ENCODE measurements around the gene SNCB. TPM values are rescaled to one million over a fixed set of nuclear protein-coding genes. Genes with fewer than 3 reads are reported as not detected.

SNCB gene
- total RNA-seq, 4 donors from 2014 or later: not detected

DNA sequence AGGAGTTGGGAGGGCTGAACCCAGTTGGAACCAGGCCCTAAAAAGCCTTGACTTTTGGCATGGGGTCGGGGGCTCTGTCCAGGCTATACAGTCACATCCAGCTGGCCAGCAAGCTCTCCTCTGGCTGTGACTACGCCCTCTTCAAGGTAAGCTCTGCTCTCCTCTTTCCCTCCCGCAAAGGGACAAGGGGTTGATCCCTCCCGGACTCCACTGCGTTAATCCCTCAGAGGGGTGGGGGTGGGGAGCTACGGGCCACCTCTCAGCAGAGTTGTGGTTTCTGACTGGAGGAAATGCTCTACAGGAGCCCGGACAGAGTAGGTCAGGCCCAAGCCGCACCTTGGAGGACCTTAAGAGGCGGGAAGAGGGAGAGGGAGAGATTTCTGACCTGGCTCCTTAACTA is 14.0 kb upstream of the SNCB start:
- DNase-seq (ENCODE audit: low spot score): no peak
- ATAC-seq (ENCODE audit: low FRiP score): no peak
- TF ChIP-seq, protein P1, sequence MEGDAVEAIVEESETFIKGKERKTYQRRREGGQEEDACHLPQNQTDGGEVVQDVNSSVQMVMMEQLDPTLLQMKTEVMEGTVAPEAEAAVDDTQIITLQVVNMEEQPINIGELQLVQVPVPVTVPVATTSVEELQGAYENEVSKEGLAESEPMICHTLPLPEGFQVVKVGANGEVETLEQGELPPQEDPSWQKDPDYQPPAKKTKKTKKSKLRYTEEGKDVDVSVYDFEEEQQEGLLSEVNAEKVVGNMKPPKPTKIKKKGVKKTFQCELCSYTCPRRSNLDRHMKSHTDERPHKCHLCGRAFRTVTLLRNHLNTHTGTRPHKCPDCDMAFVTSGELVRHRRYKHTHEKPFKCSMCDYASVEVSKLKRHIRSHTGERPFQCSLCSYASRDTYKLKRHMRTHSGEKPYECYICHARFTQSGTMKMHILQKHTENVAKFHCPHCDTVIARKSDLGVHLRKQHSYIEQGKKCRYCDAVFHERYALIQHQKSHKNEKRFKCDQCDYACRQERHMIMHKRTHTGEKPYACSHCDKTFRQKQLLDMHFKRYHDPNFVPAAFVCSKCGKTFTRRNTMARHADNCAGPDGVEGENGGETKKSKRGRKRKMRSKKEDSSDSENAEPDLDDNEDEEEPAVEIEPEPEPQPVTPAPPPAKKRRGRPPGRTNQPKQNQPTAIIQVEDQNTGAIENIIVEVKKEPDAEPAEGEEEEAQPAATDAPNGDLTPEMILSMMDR (IDR thresholded peaks at IDR 0.05): no peak

- ATAC-seq (ENCODE audit: low FRiP score): no peak
- TF ChIP-seq, protein P1 (IDR thresholded peaks at IDR 0.05): no peak
- no peak for DNase-seq (ENCODE audit: low spot score)
Observed at GRCh38 chr5:176643491-176644219, 13.3 kb upstream of the SNCB start.

- DNase-seq (ENCODE audit: low spot score) (no peak), ATAC-seq (ENCODE audit: low FRiP score) (no peak)
- TF ChIP-seq, protein P1 (IDR thresholded peaks at IDR 0.05): no peak
Observed at GRCh38 chr5:176642675-176643490, 12.5 kb upstream of the SNCB start.

DNA sequence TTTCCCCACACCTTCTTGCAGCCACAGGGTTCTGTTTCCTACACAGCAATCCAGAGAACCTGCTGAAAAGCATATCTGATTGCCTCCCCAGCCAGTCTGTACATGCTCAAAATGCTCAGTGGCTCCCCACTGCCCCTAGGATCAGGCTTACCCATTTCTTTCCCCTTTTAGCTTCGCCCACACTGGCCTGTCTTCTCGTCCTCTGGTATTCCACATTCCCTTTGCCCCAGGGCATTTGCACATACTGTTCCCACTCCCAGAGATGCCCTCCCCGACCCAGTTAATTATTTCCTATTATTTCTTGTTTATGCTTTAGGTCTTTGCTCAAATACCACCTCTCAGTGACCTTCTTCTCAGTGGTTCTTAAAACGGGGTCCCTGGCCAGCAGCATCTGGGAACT is 10.3 kb upstream of the SNCB start:
- TF ChIP-seq, protein P1 (IDR thresholded peaks at IDR 0.05): no peak
- no peak for ATAC-seq (ENCODE audit: low FRiP score)

GRCh38 chr5:176639981-176640380 is 9.6 kb upstream of the SNCB start:
- TF ChIP-seq, protein P1 (IDR thresholded peaks at IDR 0.05): no peak
- DNase-seq (ENCODE audit: low spot score) (no peak), ATAC-seq (ENCODE audit: low FRiP score) (no peak)

More for the DNA sequence above, 10.3 kb upstream of the SNCB start:
- DNase-seq (ENCODE audit: low spot score): no peak

- DNase-seq (ENCODE audit: low spot score): no peak
- TF ChIP-seq, protein P1 (IDR thresholded peaks at IDR 0.05): no peak
- no peak for ATAC-seq (ENCODE audit: low FRiP score)
Observed at GRCh38 chr5:176639208-176639607, 8.9 kb upstream of the SNCB start.

All from omental fat pad (tissue), 4 donors.